ENCODE data around the gene OSBPL10.

OSBPL10 gene

GRCh38 chr3:31654998-31655397 lies 326.1 kb downstream of the OSBPL10 start:
- H3K27me3 ChIP-seq (ENCODE audit: insufficient read depth, low read length, poor library complexity, severe bottlenecking): no peaks in the 10 kb centered on the region
- peaks cover 34% of the 10 kb centered on the region; the same call in 1 of the 2 replicates for H3K9me3 ChIP-seq (ENCODE audit: insufficient read depth, low read depth, low read length)
- H3K36me3 ChIP-seq (ENCODE audit: insufficient read depth, low read length): no peaks in the 10 kb centered on the region
- no peaks in the 10 kb centered on the region for H4K20me1 ChIP-seq (ENCODE audit: insufficient read depth, low read length, poor library complexity, severe bottlenecking)
- TF ChIP-seq CTCF (conservative IDR thresholded peaks at IDR 0.05; ENCODE audit: low read length) (no peak), EZH2phosphoT487 (IDR thresholded peaks at IDR 0.05; ENCODE audit: borderline replicate concordance) (no peak)
- H3K4me3 ChIP-seq (ENCODE audit: low read length, poor library complexity, severe bottlenecking): no peak overlapping the region
- H3F3A ChIP-seq (ENCODE audit: low read depth): peaks cover 14% of the 10 kb centered on the region; the same call in 1 of the 2 replicates
- H2AFZ ChIP-seq (ENCODE audit: low read length): no peak overlapping the region
- H3K79me2 ChIP-seq (ENCODE audit: insufficient read depth, low read length): no peaks in the 10 kb centered on the region
- H3K4me1 ChIP-seq (ENCODE audit: insufficient read depth, low read length, poor library complexity, severe bottlenecking): no peaks in the 10 kb centered on the region
- H3K9me2 ChIP-seq (replicated peaks; ENCODE audit: low read depth, low read length): no peaks in the 10 kb centered on the region
- no peak overlapping the region for H3K9ac ChIP-seq (ENCODE audit: low read depth, low read length, poor library complexity, severe bottlenecking)
- H3K4me2 ChIP-seq (ENCODE audit: low read depth, low read length, poor library complexity, severe bottlenecking): no peak overlapping the region

- Histone ChIP-seq H4K20me1 (ENCODE audit: insufficient read depth, low read length, poor library complexity, severe bottlenecking) (no peaks in the 10 kb centered on the region), H3K36me3 (ENCODE audit: insufficient read depth, low read length) (no peaks in the 10 kb centered on the region), H2AFZ (ENCODE audit: low read length) (no peak overlapping the region), H3K4me1 (ENCODE audit: insufficient read depth, low read length, poor library complexity, severe bottlenecking) (no peaks in the 10 kb centered on the region), H3K27me3 (ENCODE audit: insufficient read depth, low read length, poor library complexity, severe bottlenecking) (no peaks in the 10 kb centered on the region), H3K79me2 (ENCODE audit: insufficient read depth, low read length) (no peaks in the 10 kb centered on the region), H3K9me2 (replicated peaks; ENCODE audit: low read depth, low read length) (no peaks in the 10 kb centered on the region), H3K9ac (ENCODE audit: low read depth, low read length, poor library complexity, severe bottlenecking) (no peak overlapping the region), H3K4me2 (ENCODE audit: low read depth, low read length, poor library complexity, severe bottlenecking) (no peak overlapping the region), H3F3A (ENCODE audit: low read depth) (peaks cover 24% of the 10 kb centered on the region; the same call in 1 of the 2 replicates), H3K4me3 (ENCODE audit: low read length, poor library complexity, severe bottlenecking) (no peak overlapping the region), H3K9me3 (ENCODE audit: insufficient read depth, low read depth, low read length) (peaks cover 42% of the 10 kb centered on the region; the same call in 1 of the 2 replicates)
- TF ChIP-seq CTCF (conservative IDR thresholded peaks at IDR 0.05; ENCODE audit: low read length) (no peak), EZH2phosphoT487 (IDR thresholded peaks at IDR 0.05; ENCODE audit: borderline replicate concordance) (no peak)
Measured at GRCh38 chr3:31653464-31653863, 327.6 kb downstream of the OSBPL10 start.

GRCh38 chr3:31652296-31652695 lies 328.8 kb downstream of the OSBPL10 start:
- Histone ChIP-seq H3K4me2 (ENCODE audit: low read depth, low read length, poor library complexity, severe bottlenecking) (no peak overlapping the region), H3K4me1 (ENCODE audit: insufficient read depth, low read length, poor library complexity, severe bottlenecking) (no peaks in the 10 kb centered on the region), H3K27me3 (ENCODE audit: insufficient read depth, low read length, poor library complexity, severe bottlenecking) (no peaks in the 10 kb centered on the region), H3K9me2 (replicated peaks; ENCODE audit: low read depth, low read length) (no peaks in the 10 kb centered on the region), H4K20me1 (ENCODE audit: insufficient read depth, low read length, poor library complexity, severe bottlenecking) (no peaks in the 10 kb centered on the region), H3K36me3 (ENCODE audit: insufficient read depth, low read length) (peaks cover 8% of the 10 kb centered on the region), H3K9ac (ENCODE audit: low read depth, low read length, poor library complexity, severe bottlenecking) (no peak overlapping the region), H2AFZ (ENCODE audit: low read length) (no peak overlapping the region), H3K9me3 (ENCODE audit: insufficient read depth, low read depth, low read length) (peaks cover 38% of the 10 kb centered on the region; the same call in 1 of the 2 replicates), H3K79me2 (ENCODE audit: insufficient read depth, low read length) (no peaks in the 10 kb centered on the region), H3K4me3 (ENCODE audit: low read length, poor library complexity, severe bottlenecking) (no peak overlapping the region), H3F3A (ENCODE audit: low read depth) (peaks cover 24% of the 10 kb centered on the region; the same call in 1 of the 2 replicates)
- TF ChIP-seq EZH2phosphoT487 (IDR thresholded peaks at IDR 0.05; ENCODE audit: borderline replicate concordance) (no peak), CTCF (conservative IDR thresholded peaks at IDR 0.05; ENCODE audit: low read length) (no peak)

Measured in Loucy (cell line).